HG02678 (cell line): ENCODE measurements around the gene CEBPE.
"Not testable (repeated sequence)": the region's sequence is repeated elsewhere in the genome, so short reads cannot be mapped to it uniquely, and the experiment has no call there.

Source experiments
- ATAC-seq: cut with Tn5 transposase; IDR thresholded peaks from one replicate; pipeline ENCODE4 v1.9.1; 2021; ENCODE audit warnings: mild to moderate bottlenecking, moderate library complexity; ENCODE audit not compliant: unreplicated experiment

The CEBPE gene

GRCh38 chr14:23123419-23123818 lies 4.4 kb upstream of the CEBPE start:
- no peak for ATAC-seq

GRCh38 chr14:23122086-23122485 lies 3.0 kb upstream of the CEBPE start:
- ATAC-seq = no peak

DNA sequence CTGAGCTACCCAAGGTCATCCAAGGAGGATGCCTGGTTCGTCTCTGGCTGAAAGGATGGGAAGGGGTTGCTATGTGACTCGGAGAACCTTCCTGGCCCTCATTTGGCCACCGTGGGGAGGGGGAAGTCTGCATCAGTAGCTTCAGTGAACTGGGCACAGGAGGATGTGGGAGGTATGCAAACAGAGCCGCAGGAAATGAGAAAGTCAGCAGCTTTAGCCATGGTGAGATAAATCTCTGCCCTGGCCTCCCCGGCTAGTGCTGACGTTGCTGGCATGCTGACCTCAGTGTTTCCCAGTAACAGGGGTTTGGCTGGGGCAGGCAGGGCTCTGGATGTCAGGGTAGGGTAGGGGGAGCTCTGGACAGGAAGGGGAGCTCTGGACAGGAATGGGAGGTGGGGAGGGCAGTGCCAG lies 2.3 kb upstream of the CEBPE start:
- ATAC-seq = no peak

- peak; percentile 76 for ATAC-seq
Measured at GRCh38 chr14:23120541-23121251, 1.6 kb upstream of the CEBPE start.

DNA sequence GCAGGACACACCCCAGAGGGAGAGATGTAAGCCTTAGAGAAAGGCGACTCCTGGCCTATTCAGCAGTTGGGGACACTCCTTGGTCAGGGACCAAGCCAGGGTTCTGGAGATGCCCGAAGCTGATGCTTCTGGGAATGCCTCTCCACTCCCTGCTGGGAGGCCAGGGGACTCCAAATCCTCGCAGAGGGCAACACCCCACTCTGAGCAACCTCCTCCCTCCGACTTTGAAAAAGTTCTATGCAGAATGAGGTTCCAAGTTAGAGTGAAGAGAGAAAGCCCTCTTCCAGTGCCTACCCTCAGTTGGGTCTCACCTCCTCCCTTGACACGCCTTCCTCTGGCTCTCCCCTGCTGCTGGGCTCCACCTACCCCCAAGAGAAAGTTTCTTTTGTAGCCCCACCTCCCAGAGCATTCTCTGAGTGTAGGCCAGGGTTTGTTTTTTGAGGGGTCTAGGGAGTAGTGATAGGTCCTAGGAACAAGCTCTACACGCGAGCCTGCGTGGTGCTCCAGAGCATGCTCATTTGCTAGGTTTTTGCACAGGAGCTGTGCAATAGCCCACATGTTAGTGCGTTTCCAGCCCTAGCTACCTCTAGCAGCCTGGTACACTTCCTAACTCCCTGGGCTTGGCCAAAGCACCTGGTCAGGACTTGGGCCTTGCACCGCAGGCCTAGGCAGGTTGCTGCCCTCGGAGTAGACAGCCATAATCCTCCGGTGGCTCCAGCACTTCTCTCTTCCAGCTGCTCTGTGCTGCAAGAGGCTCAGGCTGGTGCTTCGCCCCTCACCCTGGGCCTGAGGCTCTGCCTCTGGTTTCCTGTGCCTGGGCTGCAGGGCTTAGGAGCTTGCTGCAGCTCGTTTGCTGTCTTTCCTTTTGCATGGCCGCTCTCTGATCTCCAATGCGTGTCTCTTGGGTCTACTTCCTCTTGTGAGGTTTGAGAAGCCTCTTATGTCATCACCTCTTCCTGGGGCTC lies 590 bp upstream of the CEBPE start:
- ATAC-seq = no peak

GRCh38 chr14:23117371-23118020 lies 1.6 kb downstream of the CEBPE start:
- ATAC-seq = no peak

DNA sequence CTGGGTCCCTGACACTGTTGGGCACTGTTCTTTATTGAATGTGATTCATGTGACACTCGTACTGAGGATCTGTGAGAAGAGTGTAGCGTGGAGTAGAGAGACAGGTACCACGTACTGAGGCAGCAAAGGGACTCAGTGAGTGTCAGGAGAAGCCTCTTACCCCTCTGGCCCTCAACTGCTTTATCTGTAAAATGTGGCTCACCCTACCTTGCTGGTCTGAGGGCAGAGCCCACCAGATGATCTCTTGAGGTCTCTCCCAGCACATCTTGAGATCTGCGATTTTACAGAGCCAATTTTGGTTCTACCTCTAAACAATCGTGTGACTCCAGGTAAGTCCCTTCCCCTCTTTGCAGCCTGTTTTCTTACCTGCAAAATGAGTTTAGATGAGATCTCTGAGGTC lies 3.1 kb downstream of the CEBPE start:
- ATAC-seq = no peak

DNA sequence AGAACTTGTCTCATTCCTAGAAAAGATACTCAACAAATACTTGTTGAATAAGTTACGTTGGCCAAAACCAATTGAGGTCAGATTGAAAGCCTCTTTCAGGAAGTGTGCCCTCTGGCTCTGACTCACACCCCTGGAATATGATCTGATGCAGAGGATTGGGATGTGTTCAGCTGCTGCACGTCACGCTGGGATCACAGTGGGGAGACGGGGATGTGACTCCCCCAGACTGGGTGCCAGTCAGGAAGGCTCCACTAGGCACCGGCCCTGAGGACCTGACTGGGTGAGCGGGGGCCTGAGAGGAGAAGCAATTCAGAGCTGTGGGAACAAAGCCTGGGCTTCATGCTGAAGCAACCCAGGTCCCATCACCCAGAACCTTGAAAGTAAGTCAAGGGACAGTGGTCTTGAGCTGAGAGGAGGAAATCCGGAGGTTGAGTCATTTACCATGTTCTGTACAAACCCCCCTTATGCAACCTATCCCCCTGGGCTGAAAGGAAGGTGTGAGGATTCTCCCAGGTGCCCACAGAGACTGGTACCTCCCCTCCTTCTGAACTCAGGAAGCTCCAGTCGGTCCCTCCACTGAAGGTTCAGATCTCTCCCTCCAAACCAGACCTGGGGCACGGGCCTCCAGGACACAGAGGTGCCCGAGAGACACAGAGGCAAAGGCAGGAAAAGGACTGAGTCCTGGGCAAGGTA lies 3.9 kb downstream of the CEBPE start:
- no peak for ATAC-seq

DNA sequence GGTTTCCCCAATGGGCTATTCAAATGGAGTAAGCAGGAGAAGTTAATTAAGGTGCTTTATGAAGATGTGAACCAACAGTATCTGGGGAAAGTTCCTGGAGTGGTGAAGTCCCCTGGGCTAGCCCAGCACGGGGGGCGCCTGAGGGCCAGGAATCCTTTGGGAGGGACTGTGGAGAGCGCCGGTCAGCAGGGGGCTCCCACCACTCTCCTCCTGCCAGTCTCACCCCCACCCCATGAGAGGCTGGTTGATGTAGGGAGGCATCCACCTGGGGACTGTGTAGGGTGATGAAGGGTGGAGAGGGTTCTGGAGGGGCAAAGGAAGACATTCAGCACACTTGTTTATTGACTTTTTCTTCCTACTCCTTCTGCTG lies 4.4 kb downstream of the CEBPE start:
- no peak for ATAC-seq

- no peak for ATAC-seq
Measured at GRCh38 chr14:23114120-23114458, 5.0 kb downstream of the CEBPE start.

DNA sequence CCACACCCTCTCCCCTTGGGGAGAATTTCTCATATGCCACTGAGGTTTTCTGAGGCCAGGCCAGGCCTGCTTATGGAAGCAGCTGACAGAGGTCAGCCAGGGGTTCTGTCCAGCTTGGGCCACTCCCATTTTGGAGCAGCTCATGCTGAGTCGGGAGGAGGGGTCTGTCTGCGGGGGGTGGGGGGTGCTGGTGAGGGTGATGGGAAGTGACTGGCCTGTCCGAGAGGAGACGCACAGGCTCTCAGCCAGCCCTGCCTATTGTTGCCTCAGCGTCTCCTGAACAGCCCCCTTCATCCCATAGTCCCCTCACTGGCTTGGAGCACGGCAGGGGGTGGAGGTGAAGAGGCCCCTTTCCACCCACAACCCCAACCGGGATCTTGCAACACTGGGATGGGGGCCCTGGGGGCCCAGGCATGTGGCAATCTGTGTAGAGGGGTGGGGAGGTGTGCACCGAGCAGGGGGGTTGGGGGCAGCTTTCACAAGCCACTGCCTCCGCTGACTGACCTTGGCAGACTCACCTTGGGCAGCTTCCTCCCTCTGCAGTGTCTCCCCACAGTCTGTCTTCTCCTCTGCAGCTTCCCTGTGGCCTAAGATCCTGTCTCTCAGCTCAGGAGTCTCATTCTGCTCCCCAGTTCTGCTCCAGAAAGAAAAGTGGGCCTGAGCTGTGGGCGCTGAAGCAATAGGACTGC lies 5.5 kb downstream of the CEBPE start:
- no peak for ATAC-seq

DNA sequence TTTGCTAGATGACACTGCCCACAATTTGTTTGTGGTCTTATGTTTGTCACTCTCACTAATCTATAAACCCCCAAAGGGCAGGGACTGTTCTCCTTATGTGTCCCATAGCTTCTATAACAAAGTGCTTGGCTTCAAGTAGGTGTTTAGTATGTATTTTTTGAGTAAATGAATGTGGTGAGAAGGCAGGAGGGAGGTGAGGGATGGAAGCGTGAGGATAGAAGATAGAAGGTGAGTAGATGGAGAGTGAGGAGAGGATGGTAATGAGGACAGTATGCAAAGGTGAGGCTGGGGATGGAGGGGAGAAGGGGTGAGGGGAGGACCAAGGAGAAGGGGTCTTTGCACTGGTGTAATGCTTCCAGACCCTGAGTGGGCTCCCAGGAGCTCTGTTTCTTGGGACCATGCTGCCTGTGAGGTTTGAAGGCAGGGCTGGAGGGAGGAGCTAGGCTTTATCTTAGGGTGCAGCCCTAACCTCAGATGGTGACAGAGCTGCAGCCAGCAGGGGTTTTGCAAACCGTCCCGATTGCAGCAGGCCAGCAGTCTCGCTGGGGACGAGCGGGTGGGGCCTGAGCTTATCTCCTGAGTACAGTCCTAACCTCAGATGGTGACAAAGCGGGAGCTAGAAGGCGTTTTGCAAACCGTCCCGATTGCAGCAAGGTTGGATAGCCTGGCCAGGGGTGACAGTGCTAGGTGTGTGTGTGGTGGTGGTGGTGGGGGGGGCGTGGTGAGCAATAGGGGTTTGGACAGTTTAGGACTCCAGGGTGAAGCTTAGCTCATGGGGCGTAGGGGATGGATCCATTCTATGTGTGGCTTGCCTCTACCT lies 6.5 kb downstream of the CEBPE start:
- no peak for ATAC-seq

GRCh38 chr14:23110579-23111365 lies 8.3 kb downstream of the CEBPE start:
- ATAC-seq = no peak

GRCh38 chr14:23109769-23110168 lies 9.3 kb downstream of the CEBPE start:
- ATAC-seq = no peak

DNA sequence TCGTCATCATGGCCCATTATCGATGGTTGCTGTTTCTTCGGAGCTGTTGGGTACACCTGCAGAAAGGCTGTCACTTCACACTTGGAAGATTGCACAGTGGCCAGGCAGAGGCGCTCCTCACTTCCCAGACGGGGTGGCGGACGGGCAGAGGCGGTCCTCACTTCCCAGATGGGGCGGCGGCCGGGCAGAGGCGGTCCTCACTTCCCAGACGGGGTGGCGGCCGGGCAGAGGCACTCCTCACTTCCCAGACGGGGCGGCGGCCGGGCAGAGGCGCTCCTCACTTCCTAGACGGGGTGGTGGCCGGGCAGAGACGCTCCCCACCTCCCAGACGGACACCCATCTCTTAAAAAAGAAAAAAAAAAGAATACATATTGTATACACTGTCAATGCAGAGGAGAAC lies 10.9 kb downstream of the CEBPE start:
- ATAC-seq = not testable (repeated sequence)

- not testable (repeated sequence) for ATAC-seq
Measured at GRCh38 chr14:23107620-23108019, 11.4 kb downstream of the CEBPE start.

- no peak for ATAC-seq
Measured at GRCh38 chr14:23106747-23107045, 12.4 kb downstream of the CEBPE start.

- no peak for ATAC-seq
Measured at GRCh38 chr14:23105348-23105824, 13.7 kb downstream of the CEBPE start.
